Heart right ventricle (tissue), 16 donors: ENCODE data around the gene ABHD8. TPM values are rescaled to one million over a fixed set of nuclear protein-coding genes. Genes with fewer than 3 reads are reported as not detected.

Experiments used
- ATAC-seq, 8 donors: fragments of 200-7000 bp; cut with Tn5 transposase; one replicate each; pipeline ENCODE4 v1.9.1; 2020; ENCODE audit warnings: mild to moderate bottlenecking in 8 of 8, moderate library complexity in 8 of 8, moderate number of reproducible peaks in 1 of 8
- DNase-seq, 2 donors: peaks; one replicate each; pipeline ENCODE4 v3.0.0-alpha.2; 2020
- H3K27ac ChIP-seq, 10 donors: fragments of 200-600 bp; sonication (generic) in 2 of 10; one replicate each; pipeline versions ENCODE4 v1.5.0 to v1.8.0; 2020 to 2022; ENCODE audit warnings: mild to moderate bottlenecking in 3 of 10
- H3K27me3 ChIP-seq, 7 donors: fragments of 200-600 bp; one replicate each; pipeline ENCODE4 v1.8.0; 2021 to 2022; ENCODE audit warnings: mild to moderate bottlenecking in 2 of 7
- H3K36me3 ChIP-seq, 9 donors: fragments of 200-600 bp; sonication (generic) in 1 of 9; one replicate each; pipeline versions ENCODE4 v1.5.0 to v1.8.0; 2020 to 2022; ENCODE audit warnings: mild to moderate bottlenecking in 2 of 9
- H3K4me1 ChIP-seq, 9 donors: fragments of 200-600 bp; sonication (generic) in 1 of 9; one replicate each; pipeline versions ENCODE4 v1.5.0 to v1.8.0; 2020 to 2022; ENCODE audit warnings: mild to moderate bottlenecking in 4 of 9
- H3K4me3 ChIP-seq, 10 donors: fragments of 200-600 bp; sonication (generic) in 2 of 10; one replicate each; pipeline versions ENCODE4 v1.5.0 to v1.8.0; 2020 to 2022; ENCODE audit warnings: mild to moderate bottlenecking in 7 of 10, moderate library complexity in 2 of 10
- H3K9me3 ChIP-seq, 11 donors: fragments of 200-600 bp in 10 of 11; sonication (generic) in 2 of 11; one replicate each; pipeline versions ENCODE4 v1.5.0 to v1.8.0; 2013 to 2022; ENCODE audit warnings: mild to moderate bottlenecking in 2 of 11, control low read depth in 1 of 11, moderate library complexity in 1 of 11
- WGBS, 2 donors: extraction: QIAGEN DNeasy Blood & Tissue Kit; methylation state at CpG; one replicate each; pipeline ENCODE4 v1.1.7; 2013; ENCODE audit warnings: inconsistent platforms in 1 of 2; 5-methylcytosine and 5-hydroxymethylcytosine counted together
- intact Hi-C, 10 donors: fragments of 100-400 bp; cut with DNase I; formaldehyde crosslinking; loops; one replicate each; pipeline versions ENCODE4 v1.11.1 to v1.14.2; 2022
- polyA plus RNA-seq, 2 donors: library from polyadenylated mRNA; stranded (reverse); fragments of 200-250 nt; gene quantifications; one replicate each; pipeline ENCODE4 v1.2.3, GENCODE V29; 2013
- total RNA-seq, 10 donors: library from RNA; stranded (reverse); fragmentation: NEBNext Ultra II Directional in 3 of 10; extraction: Animal tissue kit (Norgen Biotek cat#: 25700) in 3 of 10; gene quantifications; one replicate each; pipeline versions ENCODE4 v1.2.1 to v1.2.4, GENCODE V29; 2021 to 2023
- TF ChIP-seq, protein P1 (sequence below), 9 donors: fragments of 200-600 bp; sonication (generic) in 2 of 9; IDR thresholded peaks; one replicate each; pipeline versions ENCODE4 v1.5.0 to v1.8.0; 2021 to 2022; ENCODE audit warnings: antibody characterized with exemption in 9 of 9, mild to moderate bottlenecking in 5 of 9, moderate library complexity in 1 of 9
- donor health status: Arrhythmogenic right ventricular cardiomyopathy.
- donor health status: ischemic (EF 13 %, LVEDD 7.1; RV severe dilation, severe dysfunction).
- donor health status: healthy with polysubstance abuse.
- donor health status: DM: no; HTN: yes; CAD: no.
- donor health status: DM: no; HTN: no; CAD: no.
- donor health status: ischemic (EF 25% LVEDD 6.9; RV normal size, moderate dysfunction).
- donor health status: ischemic (EF 25% LVEDD 5.7; RV mildly dilated, moderate dysfunction).
- donor health status: healthy.
- donor health status: DM: yes; HTN: yes; CAD: no.
- donor health status: Ischemic cardiomyopathy.
- donor health status: ischemic (EF 35%, LVEDD 5.7; RV mildly dilated, moderate dysfunction).
- donor health status: nonischemic (EF 11% LVEDD 7.7; RV severe dilation, severe dysfunction).
- donor health status: DM: yes; HTN: yes; CAD: no.
- donor health status: PGD.
- donor health status: ischemic (EF 29% LVEDD 5.4; RV normal size, mild dysfunction).
- donor health status: nonischemic (EF 23%, LVEDD 6.1; RV moderate dilation, normal function).

Gene ABHD8
- total and polyA plus RNA-seq, 12 donors: 6.0 to 16.9 (median 8.2) TPM

- Histone ChIP-seq H3K36me3 (peaks cover 0 to 7% (median 0%) of the 10 kb centered on the region in 9 donors), H3K9me3 (no peaks in the 10 kb centered on the region), H3K27ac (peak overlapping the region in 9 of 10 donors; percentile 89 to 98 (median 93)), H3K4me1 (peaks cover 7 to 55% (median 51%) of the 10 kb centered on the region in 9 donors), H3K27me3 (no peaks in the 10 kb centered on the region), H3K4me3 (peak overlapping the region in 3 of 10 donors; percentile 68 to 88 (median 74))
- TF ChIP-seq, protein P1, sequence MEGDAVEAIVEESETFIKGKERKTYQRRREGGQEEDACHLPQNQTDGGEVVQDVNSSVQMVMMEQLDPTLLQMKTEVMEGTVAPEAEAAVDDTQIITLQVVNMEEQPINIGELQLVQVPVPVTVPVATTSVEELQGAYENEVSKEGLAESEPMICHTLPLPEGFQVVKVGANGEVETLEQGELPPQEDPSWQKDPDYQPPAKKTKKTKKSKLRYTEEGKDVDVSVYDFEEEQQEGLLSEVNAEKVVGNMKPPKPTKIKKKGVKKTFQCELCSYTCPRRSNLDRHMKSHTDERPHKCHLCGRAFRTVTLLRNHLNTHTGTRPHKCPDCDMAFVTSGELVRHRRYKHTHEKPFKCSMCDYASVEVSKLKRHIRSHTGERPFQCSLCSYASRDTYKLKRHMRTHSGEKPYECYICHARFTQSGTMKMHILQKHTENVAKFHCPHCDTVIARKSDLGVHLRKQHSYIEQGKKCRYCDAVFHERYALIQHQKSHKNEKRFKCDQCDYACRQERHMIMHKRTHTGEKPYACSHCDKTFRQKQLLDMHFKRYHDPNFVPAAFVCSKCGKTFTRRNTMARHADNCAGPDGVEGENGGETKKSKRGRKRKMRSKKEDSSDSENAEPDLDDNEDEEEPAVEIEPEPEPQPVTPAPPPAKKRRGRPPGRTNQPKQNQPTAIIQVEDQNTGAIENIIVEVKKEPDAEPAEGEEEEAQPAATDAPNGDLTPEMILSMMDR (IDR thresholded peaks at IDR 0.05): no peak
- 52 to 61% methylated on average over 12 of the region's 12 CpGs for WGBS, 2 donors
- intact Hi-C loops: loop anchor here in 2 of 10 donors (2.0 to 5.0 kb wide), 2 partner anchors 32 to 163 kb away; partner anchors contain the start of gene GTPBP3 (in 1 of the 2)
- no peak for ATAC-seq
- no peak for DNase-seq
These were observed 1.4 kb upstream of the ABHD8 start for GRCh38 chr19:17304386-17305215.

DNA sequence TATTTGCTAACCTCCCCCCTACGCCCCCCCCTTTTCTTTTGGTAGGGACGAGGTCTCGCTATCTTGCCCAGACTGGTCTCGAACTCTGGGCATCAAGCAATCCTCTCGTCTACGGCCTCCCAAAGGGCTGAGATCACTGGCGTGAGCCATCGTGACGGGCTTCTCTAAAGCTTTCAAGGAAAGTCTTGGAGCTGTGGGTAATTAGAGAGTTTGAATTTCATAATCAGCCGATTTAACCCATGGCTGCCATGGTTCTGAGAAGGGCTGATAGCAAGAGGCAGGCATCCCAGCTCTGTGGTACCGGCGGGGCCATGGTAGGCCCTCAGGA is 679 bp upstream of the ABHD8 start:
- DNase-seq (no peak), ATAC-seq (no peak)
- Histone ChIP-seq H3K4me1 (peaks cover 7 to 54% (median 49%) of the 10 kb centered on the region in 9 donors), H3K36me3 (peaks cover 0 to 10% (median 0%) of the 10 kb centered on the region in 9 donors), H3K4me3 (peak overlapping the region in 4 of 10 donors; percentile 67 to 92 (median 80)), H3K9me3 (no peaks in the 10 kb centered on the region), H3K27ac (peak overlapping the region in 8 of 10 donors; percentile 46 to 98 (median 92)), H3K27me3 (no peaks in the 10 kb centered on the region)
- TF ChIP-seq, protein P1 (IDR thresholded peaks at IDR 0.05): no peak
- 56 to 66% methylated on average over 12 of the region's 12 CpGs for whole genome bisulfite sequencing, 2 donors
- intact Hi-C loops: loop anchor here in 1 of 10 donors (2.0 kb wide), 1 partner anchor 33 kb away; the partner anchor contains the start of gene GTPBP3

GRCh38 chr19:17302391-17303166 is 646 bp downstream of the ABHD8 start:
- Histone ChIP-seq H3K27ac (peak overlapping the region in 9 of 10 donors; percentile 46 to 98 (median 89)), H3K36me3 (peaks cover 0 to 19% (median 5%) of the 10 kb centered on the region in 9 donors), H3K4me3 (peak overlapping the region; percentile 34 to 94 (median 76)), H3K4me1 (peaks cover 7 to 49% (median 44%) of the 10 kb centered on the region in 9 donors), H3K27me3 (no peaks in the 10 kb centered on the region), H3K9me3 (peaks cover 0 to 10% (median 0%) of the 10 kb centered on the region in 11 donors)
- ATAC-seq (peak in 1 of 8 donors; percentile 1), DNase-seq (no peak)
- 15% methylated on average over 29 of the region's 29 CpGs for WGBS, 2 donors
- TF ChIP-seq, protein P1 (IDR thresholded peaks at IDR 0.05): no peak
- intact Hi-C loops: no loop called here

GRCh38 chr19:17300992-17301619 is 2.1 kb downstream of the ABHD8 start:
- intact Hi-C loops: no loop called here
- Histone ChIP-seq H3K9me3 (peaks cover 0 to 10% (median 0%) of the 10 kb centered on the region in 11 donors), H3K36me3 (peaks cover 0 to 25% (median 5%) of the 10 kb centered on the region in 9 donors), H3K4me1 (peaks cover 4 to 39% (median 30%) of the 10 kb centered on the region in 9 donors), H3K27me3 (no peaks in the 10 kb centered on the region), H3K4me3 (no peak overlapping the region), H3K27ac (no peak overlapping the region)
- WGBS, 2 donors: 94 to 95% methylated on average over 38 to 51 of the region's 51 CpGs
- TF ChIP-seq, protein P1 (IDR thresholded peaks at IDR 0.05): no peak
- ATAC-seq: no peak
- no peak for DNase-seq
